ENCODE data around the gene DAAM1. TPM values are rescaled to one million over a fixed set of nuclear protein-coding genes. Genes with fewer than 3 reads are reported as not detected.

DAAM1 gene
- total RNA-seq, 4 donors from 2014 or later, result 25.3 to 47.2 (median 37.8) TPM

GRCh38 chr14:59207506-59207933, 19.1 kb downstream of the DAAM1 start:
- no peak overlapping the region for H3K27ac ChIP-seq
- H3K4me3 ChIP-seq (replicated peaks in 1 of 3), result no peak overlapping the region
- H3K27me3 ChIP-seq, result no peaks in the 10 kb centered on the region
- no peaks in the 10 kb centered on the region for H3K9me3 ChIP-seq
- WGBS, 2 donors, result 90 to 92% methylated on average over 5 of the region's 5 CpGs
- no peak for TF ChIP-seq POLR2A (IDR thresholded peaks at IDR 0.05)
- no peak for TF ChIP-seq CTCF (IDR thresholded peaks at IDR 0.05)
- intact Hi-C loops (cut with DNase I), result no loop called here
- no peaks in the 10 kb centered on the region for H3K4me1 ChIP-seq
- DNase-seq, result no peak
- H3K36me3 ChIP-seq, result no peaks in the 10 kb centered on the region

GRCh38 chr14:59208224-59208814, 19.9 kb downstream of the DAAM1 start:
- no peak overlapping the region for H3K4me3 ChIP-seq (replicated peaks in 1 of 3)
- WGBS, 2 donors, result 94 to 98% methylated on average over 6 of the region's 6 CpGs
- no peak for TF ChIP-seq POLR2A (IDR thresholded peaks at IDR 0.05)
- TF ChIP-seq CTCF (IDR thresholded peaks at IDR 0.05), result no peak
- no peaks in the 10 kb centered on the region for H3K9me3 ChIP-seq
- intact Hi-C loops (cut with DNase I), result no loop called here
- no peak for DNase-seq
- H3K27ac ChIP-seq, result no peak overlapping the region
- no peaks in the 10 kb centered on the region for H3K4me1 ChIP-seq
- H3K27me3 ChIP-seq, result no peaks in the 10 kb centered on the region
- no peaks in the 10 kb centered on the region for H3K36me3 ChIP-seq

GRCh38 chr14:59208954-59209353, 20.5 kb downstream of the DAAM1 start:
- Histone ChIP-seq H3K27me3 (no peaks in the 10 kb centered on the region), H3K4me1 (no peaks in the 10 kb centered on the region), H3K4me3 (replicated peaks in 1 of 3) (no peak overlapping the region), H3K27ac (no peak overlapping the region), H3K9me3 (no peaks in the 10 kb centered on the region), H3K36me3 (no peaks in the 10 kb centered on the region)
- WGBS, 2 donors, result 94 to 98% methylated on average over 1 of the region's 1 CpG
- TF ChIP-seq POLR2A (IDR thresholded peaks at IDR 0.05) (no peak), CTCF (IDR thresholded peaks at IDR 0.05) (no peak)
- DNase-seq, result no peak
- intact Hi-C loops (cut with DNase I), result no loop called here

DNA sequence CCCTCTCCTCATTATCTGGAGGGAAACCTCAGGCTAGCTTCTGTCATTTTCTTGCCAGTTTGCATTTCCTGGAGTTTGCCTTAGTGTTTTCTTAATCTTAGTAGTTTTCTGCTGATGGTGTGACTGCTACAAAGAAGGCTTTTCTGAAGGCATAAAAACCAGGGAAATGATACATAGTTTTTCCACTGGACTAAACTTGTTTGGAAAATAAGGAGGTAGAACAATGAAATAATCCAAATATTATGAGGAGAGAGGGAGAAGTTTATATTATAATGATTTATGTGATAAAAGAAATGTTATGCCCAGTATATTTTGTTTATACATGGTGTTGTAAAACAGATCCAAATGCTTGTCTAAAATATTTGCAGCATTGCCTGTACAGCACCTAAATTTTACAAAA, 22.2 kb downstream of the DAAM1 start:
- Histone ChIP-seq H3K4me1 (peaks cover 9 to 13% of the 10 kb centered on the region in 2 donors), H3K27ac (no peak overlapping the region), H3K27me3 (no peaks in the 10 kb centered on the region), H3K36me3 (no peaks in the 10 kb centered on the region), H3K4me3 (replicated peaks in 1 of 3) (no peak overlapping the region), H3K9me3 (no peaks in the 10 kb centered on the region)
- DNase-seq, result no peak
- TF ChIP-seq CTCF (IDR thresholded peaks at IDR 0.05), result no peak
- TF ChIP-seq POLR2A (IDR thresholded peaks at IDR 0.05), result no peak
- intact Hi-C loops (cut with DNase I), result no loop called here

GRCh38 chr14:59213368-59214315, 25.2 kb downstream of the DAAM1 start:
- DNase-seq, result no peak
- no peaks in the 10 kb centered on the region for H3K36me3 ChIP-seq
- no peak overlapping the region for H3K27ac ChIP-seq
- 90 to 96% methylated on average over 7 of the region's 7 CpGs for WGBS, 2 donors
- peaks cover 29 to 32% of the 10 kb centered on the region in 2 donors for H3K4me1 ChIP-seq
- H3K27me3 ChIP-seq, result no peaks in the 10 kb centered on the region
- intact Hi-C loops (cut with DNase I), result no loop called here
- TF ChIP-seq POLR2A (IDR thresholded peaks at IDR 0.05) (no peak), CTCF (IDR thresholded peaks at IDR 0.05) (no peak)
- H3K4me3 ChIP-seq (replicated peaks in 1 of 3), result no peak overlapping the region
- H3K9me3 ChIP-seq, result no peaks in the 10 kb centered on the region

All from thyroid gland (tissue), 4 donors.